ENCODE results near the gene DUOXA2.

DNA sequence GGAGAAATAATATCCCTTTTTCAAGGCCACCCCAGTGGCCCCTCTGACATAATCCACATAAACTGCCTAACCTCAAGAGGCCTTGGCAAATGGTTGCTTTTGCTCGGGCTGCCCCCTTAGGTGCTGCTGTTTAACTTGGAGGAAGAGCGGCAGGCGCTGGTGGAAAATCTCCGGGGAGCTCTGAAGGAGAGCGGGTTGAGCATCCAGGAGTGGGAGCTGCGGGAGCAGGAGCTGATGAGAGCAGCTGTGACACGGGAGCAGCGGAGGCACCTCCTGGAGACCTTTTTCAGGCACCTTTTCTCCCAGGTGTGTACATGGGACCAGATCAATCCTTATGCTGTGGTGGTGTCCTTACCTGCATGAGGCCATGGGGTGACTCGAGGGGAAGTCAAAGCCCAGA is 30.6 kb downstream of the DUOXA2 start:
- TF ChIP-seq ZNF384 (IDR thresholded peaks at IDR 0.05) (no peak), SP1 (IDR thresholded peaks at IDR 0.05) (no peak), BHLHE40 (IDR thresholded peaks at IDR 0.05; ENCODE audit: borderline replicate concordance) (no peak), CTBP1 (IDR thresholded peaks at IDR 0.05; ENCODE audit: borderline replicate concordance) (no peak), ELF4 (IDR thresholded peaks at IDR 0.05) (no peak)

Data from HEK293T (cell line).